HG02970 (cell line): ENCODE measurements around the gene CACNG5.

Experiments
- ATAC-seq: cut with Tn5 transposase; IDR thresholded peaks from one replicate; pipeline ENCODE4 v1.9.1; 2021; ENCODE audit warnings: mild to moderate bottlenecking, moderate library complexity, moderate number of reproducible peaks; ENCODE audit not compliant: unreplicated experiment, low FRiP score

The CACNG5 gene

GRCh38 chr17:66848496-66848895 lies 13.6 kb downstream of the CACNG5 start:
- ATAC-seq = no peak

DNA sequence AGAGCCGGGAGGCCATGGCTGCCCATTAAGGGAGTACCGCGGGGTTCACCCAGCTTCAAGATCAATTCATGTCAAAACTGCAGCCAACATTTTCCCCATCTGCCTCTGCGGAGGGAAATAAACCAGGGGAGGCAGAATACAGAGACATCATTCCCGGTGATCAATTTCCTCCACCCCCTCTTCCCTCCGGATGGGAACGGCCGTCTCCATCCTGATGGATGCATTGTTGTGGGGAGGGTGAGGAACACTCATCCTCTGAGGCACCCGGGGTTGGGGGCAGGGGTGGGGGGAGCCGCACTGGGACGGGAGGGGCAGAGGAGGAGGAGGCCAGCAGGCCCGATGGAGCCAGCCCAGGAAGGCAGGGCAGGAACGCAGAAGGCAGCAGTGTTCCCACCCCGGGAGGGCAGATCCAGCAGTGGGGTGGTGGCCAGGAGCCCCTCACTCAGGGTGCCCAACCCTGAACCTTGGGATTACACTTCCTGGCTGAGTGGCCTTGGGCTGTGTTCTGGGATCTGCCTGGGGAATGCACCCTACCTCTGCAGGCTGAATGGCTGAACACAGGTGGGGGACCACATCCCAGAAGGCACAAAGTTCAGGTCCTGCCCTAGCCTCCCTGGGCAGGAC lies 14.2 kb downstream of the CACNG5 start:
- no peak for ATAC-seq

DNA sequence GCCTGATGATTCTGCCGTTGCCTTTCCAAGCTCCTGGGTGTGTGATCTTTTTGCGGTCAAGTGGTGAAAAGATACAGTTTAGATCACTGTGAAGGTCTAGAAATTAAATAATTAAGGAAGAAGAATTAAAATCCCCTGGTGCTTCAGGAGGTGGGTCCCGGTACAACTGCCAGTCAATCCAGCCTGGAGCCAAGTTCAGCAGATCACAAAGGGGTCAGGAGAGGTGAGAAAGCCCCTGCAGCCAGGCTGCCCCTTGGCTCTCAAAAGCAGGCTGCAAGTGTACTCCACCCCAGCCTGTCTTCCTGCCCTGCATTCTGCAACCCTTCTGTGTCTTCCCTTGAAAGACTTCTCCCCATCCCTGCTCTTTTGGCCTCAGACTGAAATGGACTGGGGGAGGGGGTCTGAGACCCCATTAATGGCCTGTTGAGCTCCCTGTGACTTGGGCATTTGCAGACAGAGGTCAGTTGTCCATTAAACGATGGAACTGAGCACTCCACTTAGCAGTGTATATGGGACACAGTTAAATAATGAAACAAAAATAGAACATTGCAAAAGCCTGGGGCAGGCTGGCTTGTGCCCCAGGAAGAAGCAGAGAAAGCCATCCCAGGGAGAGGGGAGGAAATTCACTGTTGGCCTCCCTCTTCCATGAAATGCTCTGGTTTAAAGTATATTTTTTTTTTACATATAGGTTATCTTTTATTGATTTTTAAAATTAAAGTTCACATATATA lies 15.1 kb downstream of the CACNG5 start:
- no peak for ATAC-seq

DNA sequence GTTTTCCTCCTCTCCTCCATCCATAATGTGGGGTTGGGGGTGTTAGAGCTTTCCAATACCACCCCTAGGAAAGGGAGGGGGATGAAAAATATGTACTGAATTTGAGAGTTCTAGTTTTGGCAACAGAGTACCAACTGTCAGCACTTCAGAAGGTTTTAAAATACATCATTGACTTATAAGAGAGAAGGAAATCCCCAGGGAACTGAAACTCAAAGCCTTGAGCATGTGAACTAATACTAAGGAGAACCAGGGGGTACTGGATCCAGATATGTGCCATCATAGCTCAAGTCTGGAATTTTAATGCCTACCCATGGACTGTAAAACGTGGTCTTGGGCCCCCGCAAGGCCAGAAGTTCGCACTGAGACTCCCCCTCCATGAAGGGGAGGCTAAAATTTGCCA lies 15.8 kb downstream of the CACNG5 start:
- ATAC-seq = no peak

- no peak for ATAC-seq
Observed at GRCh38 chr17:66855204-66855603, 20.3 kb downstream of the CACNG5 start.

GRCh38 chr17:66858226-66859083 lies 23.5 kb downstream of the CACNG5 start:
- no peak for ATAC-seq

DNA sequence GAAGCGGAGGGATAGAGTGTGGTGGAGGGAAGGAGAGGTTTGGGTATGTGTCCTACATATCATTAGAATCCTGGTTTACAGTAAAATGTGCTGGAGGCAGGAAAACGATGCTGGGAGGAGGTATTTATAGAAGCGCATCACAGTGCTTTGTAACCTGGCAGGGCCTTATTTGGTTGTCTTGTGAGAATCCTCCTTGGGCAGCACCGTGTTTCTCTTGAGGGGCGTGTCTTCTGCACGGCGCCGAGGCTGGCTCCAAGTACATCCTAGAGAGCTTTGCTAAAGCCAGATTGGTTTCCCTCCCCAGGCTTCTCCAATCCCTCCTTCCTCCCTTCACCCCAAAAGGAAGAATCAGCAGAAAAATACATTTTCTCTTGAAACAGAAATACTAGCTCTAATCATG lies 24.4 kb downstream of the CACNG5 start:
- no peak for ATAC-seq

GRCh38 chr17:66860204-66860603 lies 25.3 kb downstream of the CACNG5 start:
- no peak for ATAC-seq

DNA sequence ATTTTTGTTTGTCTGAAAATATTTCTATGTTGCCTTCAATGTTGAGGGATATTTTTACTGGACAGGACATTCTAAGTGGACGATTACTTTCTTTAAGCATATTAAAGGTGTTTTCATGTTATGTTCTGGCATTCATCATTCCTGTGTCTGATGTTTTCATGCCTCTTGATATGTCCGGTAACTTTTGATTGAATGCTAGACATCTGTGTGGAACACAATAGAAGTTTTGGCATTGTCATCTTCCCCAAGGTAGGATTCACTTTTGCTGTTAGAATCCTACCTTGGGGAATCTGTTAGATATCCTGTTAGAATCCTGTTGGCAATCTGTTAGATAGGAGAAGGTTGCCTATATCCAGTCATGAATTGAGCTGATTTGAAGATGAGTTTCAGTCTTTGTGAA lies 28.9 kb downstream of the CACNG5 start:
- no peak for ATAC-seq

DNA sequence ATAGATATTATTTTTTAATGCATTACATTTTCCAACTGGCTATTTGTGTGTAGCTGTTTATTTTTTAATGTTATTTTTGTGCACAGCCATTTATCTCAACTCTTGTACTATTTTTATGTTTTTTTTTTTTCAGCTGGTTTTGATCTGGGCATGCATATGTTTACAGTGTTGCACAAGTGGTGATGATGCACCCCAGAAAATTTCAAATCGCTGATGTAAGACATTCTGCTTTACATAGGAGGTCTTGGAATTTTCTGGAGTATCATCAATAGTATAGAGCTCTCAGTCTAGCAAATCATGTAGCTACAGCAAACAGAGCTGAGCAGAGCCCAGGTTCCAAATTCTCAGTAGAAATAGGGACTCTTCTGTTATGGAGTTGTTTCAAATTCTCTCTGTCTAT lies 30.2 kb downstream of the CACNG5 start:
- no peak for ATAC-seq

DNA sequence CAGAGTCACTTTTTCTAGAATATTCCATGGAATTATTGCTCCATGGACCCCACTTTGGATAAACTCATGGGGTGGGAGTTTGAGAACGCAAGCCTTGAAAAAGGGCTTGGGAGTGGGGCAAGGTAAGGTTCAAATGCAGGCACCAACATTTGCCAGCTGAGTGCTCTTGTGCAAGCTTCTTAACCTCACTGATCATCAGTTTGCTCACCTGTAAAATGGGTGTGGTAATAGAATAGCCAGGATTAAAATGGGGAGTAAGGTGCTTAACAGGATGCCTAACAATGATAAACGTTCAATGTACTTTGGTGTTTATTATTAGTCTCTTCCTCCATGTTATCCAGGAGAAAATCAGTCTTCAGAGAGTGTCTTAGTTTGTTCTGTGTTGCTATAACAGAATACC lies 39.0 kb downstream of the CACNG5 start:
- ATAC-seq = no peak

DNA sequence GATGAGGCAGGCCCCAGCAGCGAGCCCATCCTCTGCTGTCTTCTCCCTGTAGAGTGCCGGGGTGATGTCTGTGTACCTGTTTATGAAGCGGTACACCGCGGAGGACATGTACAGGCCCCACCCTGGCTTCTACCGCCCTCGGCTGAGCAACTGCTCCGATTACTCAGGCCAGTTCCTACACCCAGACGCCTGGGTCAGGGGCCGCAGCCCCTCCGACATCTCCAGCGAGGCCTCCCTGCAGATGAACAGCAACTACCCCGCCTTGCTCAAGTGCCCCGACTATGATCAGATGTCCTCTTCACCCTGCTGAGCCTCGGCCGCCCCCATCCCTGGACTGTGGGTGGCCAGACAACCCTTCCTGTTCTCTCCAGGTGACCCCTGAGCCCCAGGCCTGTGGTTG lies 50.0 kb downstream of the CACNG5 start:
- ATAC-seq = no peak

- no peak for ATAC-seq
Observed at GRCh38 chr17:66885417-66885816, 50.5 kb downstream of the CACNG5 start.

DNA sequence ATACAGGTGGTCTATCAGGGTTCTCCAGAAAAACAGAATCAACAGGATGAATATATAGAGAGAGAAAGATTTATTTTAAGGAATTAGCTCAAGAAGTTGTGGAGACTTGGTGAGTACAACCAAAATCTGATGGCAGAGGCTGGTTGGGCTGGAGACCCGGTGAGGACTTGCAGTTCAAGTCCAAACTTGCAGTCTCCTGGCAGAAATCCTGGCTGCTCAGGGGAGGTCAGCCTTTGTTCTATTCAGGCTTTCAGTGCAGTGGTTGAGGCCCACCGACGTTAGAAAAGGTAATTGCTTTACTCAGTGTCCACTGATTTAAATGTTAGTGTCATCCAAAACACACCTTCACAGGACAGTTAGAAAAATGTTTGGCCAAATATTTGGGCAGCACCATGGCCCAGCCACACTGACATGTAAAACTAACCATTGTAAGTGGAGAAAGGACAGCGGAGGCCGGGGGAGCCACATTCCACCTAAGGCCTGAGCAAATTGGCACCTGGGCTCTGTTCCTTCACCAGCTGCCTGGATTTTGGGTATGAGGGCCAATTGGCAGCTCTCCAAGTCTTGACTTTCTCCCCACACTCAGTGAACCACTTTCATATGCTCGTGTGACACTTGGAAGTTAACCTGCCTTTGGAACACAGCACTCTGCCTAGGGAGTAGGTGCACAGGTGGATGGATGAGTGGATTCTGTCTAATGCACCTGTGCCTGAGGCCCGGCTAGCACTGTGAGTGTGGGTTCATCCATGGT lies 54.7 kb downstream of the CACNG5 start:
- no peak for ATAC-seq

DNA sequence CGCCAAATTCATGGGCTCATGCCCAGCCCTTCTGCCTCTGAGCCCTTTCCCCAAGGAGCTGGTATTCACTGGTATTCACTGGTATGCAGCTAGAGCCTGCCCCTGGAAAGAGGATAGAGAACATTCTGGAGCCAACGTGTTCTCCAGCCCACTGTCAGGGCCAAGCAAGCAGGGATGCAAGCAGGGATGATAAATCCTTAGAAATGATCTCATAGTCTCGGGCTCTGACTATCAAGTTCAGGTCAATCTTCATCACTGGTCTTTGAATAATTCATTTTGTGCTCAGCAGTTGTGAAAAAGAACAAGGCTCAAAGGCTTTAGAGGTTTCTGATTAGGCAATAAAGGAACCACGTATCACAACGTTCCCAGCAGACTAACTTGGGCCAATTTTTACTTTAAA lies 57.3 kb downstream of the CACNG5 start:
- ATAC-seq = no peak

DNA sequence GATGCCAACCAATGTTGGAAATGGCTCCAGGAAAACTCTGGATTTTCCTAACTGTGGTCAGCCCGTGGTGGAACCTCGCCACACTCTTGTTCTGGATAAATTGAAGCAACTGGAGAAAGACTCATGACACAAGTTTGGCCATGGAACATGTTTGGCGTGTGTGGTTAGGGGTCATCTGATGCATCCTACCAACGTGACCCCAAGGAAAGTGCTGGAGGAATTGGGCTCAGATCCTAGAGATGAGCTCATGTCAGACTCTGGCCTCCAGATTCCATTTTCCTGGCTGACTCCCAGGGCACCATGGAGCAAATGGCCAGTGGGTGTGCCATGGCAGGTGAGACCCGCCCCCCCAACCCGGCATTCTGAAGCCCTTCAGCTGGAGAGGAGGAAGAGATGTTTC lies 58.5 kb downstream of the CACNG5 start:
- ATAC-seq = no peak

DNA sequence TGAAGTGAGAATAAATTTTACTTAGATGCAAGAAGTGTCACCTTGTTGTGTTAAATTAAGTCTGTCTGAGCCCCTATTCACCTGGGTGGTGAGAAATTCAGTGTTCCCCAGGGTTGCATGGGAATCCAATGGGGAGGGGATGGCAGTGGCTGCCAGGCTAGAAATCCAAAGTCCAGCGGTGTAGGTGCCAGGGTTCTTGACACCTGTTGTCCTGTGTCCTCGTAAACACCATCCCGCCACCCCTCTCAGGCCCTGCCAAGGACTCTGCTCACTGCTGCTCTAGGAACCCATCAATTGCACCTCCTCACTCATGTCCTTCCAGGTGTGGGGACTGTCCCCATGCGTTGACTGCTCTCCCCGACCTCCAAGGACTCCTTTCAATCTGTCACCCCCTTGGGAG lies 58.9 kb downstream of the CACNG5 start:
- no peak for ATAC-seq

GRCh38 chr17:66897141-66897540 lies 62.2 kb downstream of the CACNG5 start:
- no peak for ATAC-seq

DNA sequence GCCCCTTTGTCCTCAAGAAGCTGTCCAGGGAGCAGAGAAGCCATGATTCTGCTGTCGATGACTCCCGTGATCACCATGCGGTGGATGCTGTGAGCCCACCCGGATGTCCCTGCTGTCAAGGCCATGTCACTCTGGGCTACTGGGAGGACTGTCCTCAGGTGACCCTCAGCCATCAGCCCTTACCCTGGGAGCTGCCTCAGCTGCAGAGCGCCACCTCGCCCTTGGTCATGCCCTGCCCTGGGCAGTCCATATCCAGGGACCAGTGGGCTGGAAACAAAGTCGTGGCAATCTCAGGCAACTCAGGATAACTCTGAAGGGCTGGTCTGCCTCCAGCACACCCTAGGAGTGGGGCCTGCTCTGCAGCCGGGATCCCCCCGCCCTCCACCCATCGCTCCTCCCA lies 63.6 kb downstream of the CACNG5 start:
- no peak for ATAC-seq

- ATAC-seq = no peak
Observed at GRCh38 chr17:66900126-66901010, 65.5 kb downstream of the CACNG5 start.
